Astrocyte (in vitro differentiated cells and primary cell): ENCODE measurements around the gene ITGB8. TPM values are rescaled to one million over a fixed set of nuclear protein-coding genes. Genes with fewer than 3 reads are reported as not detected.

Experiments
- DNase-seq: peaks from one replicate; pipeline ENCODE4 v3.0.0-alpha.2; 2010; ENCODE audit warnings: low read depth
- FAIRE-seq: peaks from 2 replicates; lab custom pipeline; 2011; peaks lifted over from hg19 to GRCh38; lab: Jason Lieb, UNC
- H2AFZ ChIP-seq: 2 replicates; pipeline ENCODE4 v1.6.0; 2012; ENCODE audit warnings: low read depth, low read length, inconsistent platforms
- H3K27ac ChIP-seq: 2 replicates; pipeline ENCODE4 v1.5.1; 2011; ENCODE audit warnings: low read depth, low read length, inconsistent platforms
- H3K27me3 ChIP-seq: 2 replicates; pipeline ENCODE4 v1.6.0; 2011; ENCODE audit warnings: low read length, inconsistent platforms; ENCODE audit not compliant: insufficient read depth
- H3K36me3 ChIP-seq: 2 replicates; pipeline ENCODE4 v1.5.1; 2011; ENCODE audit warnings: low read length, inconsistent platforms; ENCODE audit not compliant: insufficient read depth
- H3K4me1 ChIP-seq: 2 replicates; pipeline ENCODE4 v1.5.1; 2011; ENCODE audit warnings: low read length, inconsistent platforms; ENCODE audit not compliant: insufficient read depth
- H3K4me2 ChIP-seq: 2 replicates; pipeline ENCODE4 v1.6.0; 2012; ENCODE audit warnings: low read length, inconsistent platforms
- H3K4me3 ChIP-seq: 2 replicates; pipeline ENCODE4 v1.5.1; 2011; ENCODE audit warnings: low read depth, mild to moderate bottlenecking, low read length, inconsistent platforms; ENCODE audit not compliant: insufficient read depth
- H3K79me2 ChIP-seq: 2 replicates; pipeline ENCODE4 v1.6.0; 2012; ENCODE audit warnings: mild to moderate bottlenecking, low read length, inconsistent platforms; ENCODE audit not compliant: insufficient read depth
- H3K9ac ChIP-seq: 2 replicates; pipeline ENCODE4 v1.6.0; 2012; ENCODE audit warnings: mild to moderate bottlenecking, low read length, inconsistent platforms
- H3K9me3 ChIP-seq: 2 replicates; pipeline ENCODE4 v1.5.1; 2012; ENCODE audit warnings: low read depth, mild to moderate bottlenecking, low read length, inconsistent platforms; ENCODE audit not compliant: insufficient read depth
- H4K20me1 ChIP-seq: 2 replicates; pipeline ENCODE4 v1.6.0; 2012; ENCODE audit warnings: low read length, inconsistent platforms; ENCODE audit not compliant: insufficient read depth
- H3K27ac Mint-ChIP-seq: one replicate; pipeline ENCODE4 v1.8.0; 2021; ENCODE audit warnings: mild to moderate bottlenecking, mixed read lengths; ENCODE audit not compliant: unreplicated experiment
- H3K27me3 Mint-ChIP-seq: one replicate; pipeline ENCODE4 v1.8.0; 2021; ENCODE audit warnings: low read depth, mixed read lengths; ENCODE audit not compliant: unreplicated experiment
- H3K36me3 Mint-ChIP-seq: one replicate; pipeline ENCODE4 v1.8.0; 2021; ENCODE audit warnings: low read depth, mixed read lengths; ENCODE audit not compliant: unreplicated experiment
- H3K4me1 Mint-ChIP-seq: one replicate; pipeline ENCODE4 v1.8.0; 2021; ENCODE audit warnings: low read depth, mixed read lengths; ENCODE audit not compliant: unreplicated experiment
- H3K4me3 Mint-ChIP-seq: one replicate; pipeline ENCODE4 v1.8.0; 2021; ENCODE audit warnings: mild to moderate bottlenecking, moderate library complexity, mixed read lengths; ENCODE audit not compliant: unreplicated experiment
- H3K9me3 Mint-ChIP-seq: one replicate; pipeline ENCODE4 v1.8.0; 2021; ENCODE audit warnings: mild to moderate bottlenecking, mixed read lengths; ENCODE audit not compliant: unreplicated experiment
- CTCF ChIP-seq: IDR thresholded peaks from 2 replicates; pipeline ENCODE4 v1.5.1; 2011; ENCODE audit warnings: low read depth, mild to moderate bottlenecking, inconsistent platforms, low read length, moderate library complexity; ENCODE audit not compliant: insufficient read depth
- EZH2 ChIP-seq: IDR thresholded peaks from 2 replicates; pipeline ENCODE4 v1.6.1; 2012; ENCODE audit warnings: mild to moderate bottlenecking, low read length, inconsistent platforms; ENCODE audit not compliant: insufficient read depth
- total RNA-seq: library from RNA; stranded (reverse); gene quantifications from 2 replicates; pipeline ENCODE4 v1.2.1, GENCODE V29; 2021

Gene ITGB8
- total RNA-seq, 1 donor from 2014 or later = 10.8 TPM

DNA sequence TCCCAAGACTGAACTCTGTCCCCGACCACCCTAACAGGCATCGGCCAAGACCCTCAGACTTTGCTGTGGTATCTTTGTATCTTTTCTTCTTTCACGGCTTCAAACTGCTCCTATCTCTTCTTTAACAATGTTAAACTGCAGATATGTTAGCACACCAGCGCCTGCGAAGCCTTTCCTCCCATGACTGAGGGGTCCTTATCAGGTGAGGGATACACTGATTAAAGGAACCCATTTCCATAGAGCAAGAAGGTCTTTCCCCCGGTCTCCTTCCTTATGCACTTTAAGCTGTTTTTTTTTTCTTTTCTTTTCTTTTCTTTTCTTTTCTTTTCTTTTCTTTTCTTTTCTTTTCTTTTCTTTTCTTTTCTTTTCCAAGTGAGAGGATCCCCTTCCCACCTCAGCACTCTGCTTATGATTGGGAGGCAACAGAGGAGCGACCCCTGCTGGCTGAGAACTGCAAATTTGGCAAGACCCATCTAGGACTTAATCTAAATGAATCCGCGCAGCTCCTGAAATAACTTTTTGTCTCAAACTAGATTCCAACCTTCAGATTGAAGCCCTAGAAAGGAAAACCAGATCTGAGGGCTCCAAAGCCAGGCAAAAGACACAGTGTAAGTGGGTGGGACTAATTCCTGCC, 109.9 kb downstream of the ITGB8 start:
- H3K27me3 ChIP-seq = no peaks in the 10 kb centered on the region
- H3K79me2 ChIP-seq = no peaks in the 10 kb centered on the region
- H3K4me1 ChIP-seq = no peaks in the 10 kb centered on the region
- H3K4me3 ChIP-seq = no peak overlapping the region
- no peak for DNase-seq
- H3K4me2 ChIP-seq = no peak overlapping the region
- H3K27ac ChIP-seq = no peak overlapping the region
- H3K9me3 ChIP-seq = no peaks in the 10 kb centered on the region
- no peak overlapping the region for H3K9ac ChIP-seq
- Mint-ChIP-seq H3K9me3 (peaks cover 6% of the 10 kb centered on the region), H3K27me3 (peaks cover 5% of the 10 kb centered on the region), H3K27ac (no peak overlapping the region), H3K4me3 (peak overlapping the region; percentile 35), H3K4me1 (peaks cover 9% of the 10 kb centered on the region), H3K36me3 (no peaks in the 10 kb centered on the region)
- no peaks in the 10 kb centered on the region for H4K20me1 ChIP-seq
- no peak for FAIRE-seq
- no peaks in the 10 kb centered on the region for H3K36me3 ChIP-seq
- TF ChIP-seq CTCF (peak; percentile 44), EZH2 (no peak)
- H2AFZ ChIP-seq = no peak overlapping the region

- Histone ChIP-seq H2AFZ (no peak overlapping the region), H4K20me1 (no peaks in the 10 kb centered on the region), H3K9ac (no peak overlapping the region), H3K9me3 (no peaks in the 10 kb centered on the region), H3K4me2 (no peak overlapping the region), H3K36me3 (no peaks in the 10 kb centered on the region), H3K4me3 (no peak overlapping the region), H3K4me1 (no peaks in the 10 kb centered on the region), H3K27me3 (no peaks in the 10 kb centered on the region), H3K27ac (no peak overlapping the region), H3K79me2 (no peaks in the 10 kb centered on the region)
- no peak overlapping the region for H3K27ac Mint-ChIP-seq
- peaks cover 6% of the 10 kb centered on the region for H3K9me3 Mint-ChIP-seq
- H3K27me3 Mint-ChIP-seq = peaks cover 5% of the 10 kb centered on the region
- H3K4me1 Mint-ChIP-seq = peaks cover 11% of the 10 kb centered on the region
- H3K36me3 Mint-ChIP-seq = no peaks in the 10 kb centered on the region
- H3K4me3 Mint-ChIP-seq = no peak overlapping the region
- no peak for TF ChIP-seq CTCF
- TF ChIP-seq EZH2 = no peak
- FAIRE-seq = no peak
- DNase-seq = no peak
Observed at GRCh38 chr7:20441346-20441745, 110.6 kb downstream of the ITGB8 start.

DNA sequence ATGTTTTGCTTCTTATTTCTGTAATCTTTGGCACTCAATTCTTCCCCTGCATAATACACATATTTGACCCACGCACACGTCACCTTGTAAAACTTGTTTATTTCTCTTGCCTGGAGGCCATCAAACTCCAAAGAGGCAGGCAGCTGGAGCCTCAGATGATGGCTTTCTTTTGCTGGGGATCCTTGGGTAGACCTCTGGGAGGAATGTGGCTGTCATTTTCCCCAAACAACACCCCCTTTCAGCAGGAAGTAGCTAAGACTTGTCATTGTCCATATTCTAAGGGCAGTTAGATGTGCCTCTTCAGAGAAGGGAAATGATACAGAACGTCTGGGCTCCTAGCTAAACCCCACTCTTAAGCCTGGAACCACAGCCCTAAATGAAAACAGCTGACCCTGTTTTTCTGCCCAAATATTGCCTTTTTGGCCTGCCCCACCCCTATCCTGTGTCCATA, 111.3 kb downstream of the ITGB8 start:
- Histone ChIP-seq H3K36me3 (no peaks in the 10 kb centered on the region), H3K27me3 (no peaks in the 10 kb centered on the region), H3K4me3 (no peak overlapping the region), H3K79me2 (no peaks in the 10 kb centered on the region), H3K4me2 (no peak overlapping the region), H3K9me3 (no peaks in the 10 kb centered on the region), H2AFZ (no peak overlapping the region), H3K9ac (no peak overlapping the region), H3K27ac (no peak overlapping the region), H4K20me1 (no peaks in the 10 kb centered on the region), H3K4me1 (no peaks in the 10 kb centered on the region)
- peak; percentile 41 for DNase-seq
- Mint-ChIP-seq H3K4me3 (no peak overlapping the region), H3K27me3 (peaks cover 5% of the 10 kb centered on the region), H3K9me3 (peaks cover 6% of the 10 kb centered on the region), H3K27ac (no peak overlapping the region), H3K4me1 (peaks cover 11% of the 10 kb centered on the region), H3K36me3 (no peaks in the 10 kb centered on the region)
- TF ChIP-seq EZH2 (no peak), CTCF (no peak)
- no peak for FAIRE-seq
